PFSK-1 (cell line): ENCODE results near the gene PMM1.

Experiments
- POLR2AphosphoS5 ChIP-seq: IDR thresholded peaks from 2 replicates; pipeline ENCODE4 v1.6.1; 2012; ENCODE audit warnings: low read depth, mild to moderate bottlenecking, control low read depth, low read length, moderate library complexity
- REST ChIP-seq, 2 experiments: IDR thresholded peaks; 2 replicates each; pipeline versions ENCODE4 v1.6.1 to v1.8.0; 2011 to 2012; ENCODE audit warnings: low read depth in 2 of 2, low read length in 2 of 2, control low read depth in 1 of 2, inconsistent platforms in 1 of 2, mild to moderate bottlenecking in 1 of 2, moderate library complexity in 1 of 2; ENCODE audit not compliant: insufficient read depth in 1 of 2
- SIN3A ChIP-seq: IDR thresholded peaks from 2 replicates; pipeline ENCODE4 v1.6.1; 2012; ENCODE audit warnings: mild to moderate bottlenecking, low read length, moderate library complexity, borderline replicate concordance; ENCODE audit not compliant: insufficient read depth

- TF ChIP-seq POLR2AphosphoS5 (no peak), REST (IDR thresholded peaks at IDR 0.05; ENCODE audit: insufficient read depth in 1 of 2, low read depth in 2 of 2, low read length in 2 of 2) (no peak), SIN3A (no peak)
Measured at GRCh38 chr22:41563051-41563711, 26.5 kb downstream of the PMM1 start.
